Tibial artery (tissue), 4 donors: Measurements from ENCODE around the gene NTMT1.
"Not testable (repeated sequence)": the region's sequence is repeated elsewhere in the genome, so short reads cannot be mapped to it uniquely, and the experiment has no call there.

Source experiments
- DNase-seq, 2 donors: peaks; one replicate each; pipeline ENCODE4 v3.0.0-alpha.2; 2019
- H3K27ac ChIP-seq, 2 donors: fragments of 200-600 bp; sonication (generic) in 1 of 2; 1 replicate in 1 of 2; 2 replicates in 1 of 2; pipeline ENCODE4 v1.5.1; 2018 to 2019; ENCODE audit warnings: mild to moderate bottlenecking in 1 of 2
- H3K27me3 ChIP-seq, 2 donors: fragments of 200-600 bp; sonication (generic) in 1 of 2; one replicate each; pipeline versions ENCODE4 v1.5.1 to v1.6.0; 2016 to 2019
- H3K36me3 ChIP-seq, 3 donors: fragments of 200-600 bp; sonication (generic) in 2 of 3; one replicate each; pipeline ENCODE4 v1.5.1; 2016 to 2019; ENCODE audit warnings: mild to moderate bottlenecking in 2 of 3
- H3K4me1 ChIP-seq, 4 donors: fragments of 200-600 bp; sonication (generic) in 2 of 4; 1 replicate in 3 of 4; 2 replicates in 1 of 4; pipeline ENCODE4 v1.5.1; 2016 to 2019
- H3K4me3 ChIP-seq, 2 donors: fragments of 200-600 bp; sonication (generic) in 1 of 2; 1 replicate in 1 of 2; 2 replicates in 1 of 2; pipeline ENCODE4 v1.5.1; 2018 to 2019; ENCODE audit warnings: mild to moderate bottlenecking in 2 of 2
- H3K9me3 ChIP-seq, 3 donors: fragments of 200-600 bp; sonication (generic) in 1 of 3; one replicate each; pipeline ENCODE4 v1.5.1; 2016 to 2019
- CTCF ChIP-seq, 2 experiments: fragments of 200-600 bp in 1 of 2; fragments of 450-650 bp in 1 of 2; IDR thresholded peaks; one replicate each; pipeline ENCODE4 v1.5.1; 2017 to 2019; ENCODE audit warnings: antibody characterized with exemption in 2 of 2, mild to moderate bottlenecking in 1 of 2, moderate library complexity in 1 of 2
- intact Hi-C: fragments of 100-400 bp; cut with DNase I; formaldehyde crosslinking; loops from one replicate; pipeline ENCODE4 v1.15.0; 2023; ENCODE audit warnings: low total_unique reads

The NTMT1 gene

GRCh38 chr9:129586685-129587084 lies 39.3 kb upstream of the NTMT1 start:
- no peaks in the 10 kb centered on the region for H3K9me3 ChIP-seq
- no peaks in the 10 kb centered on the region for H3K27me3 ChIP-seq
- H3K27ac ChIP-seq, result no peak overlapping the region
- no peak for TF ChIP-seq CTCF (IDR thresholded peaks at IDR 0.05)
- intact Hi-C loops, result no loop called here
- H3K36me3 ChIP-seq, result no peaks in the 10 kb centered on the region
- H3K4me3 ChIP-seq, result no peak overlapping the region
- DNase-seq, result no peak
- H3K4me1 ChIP-seq, result peaks cover 0 to 4% (median 0%) of the 10 kb centered on the region in 4 donors

- Histone ChIP-seq H3K4me1 (peaks cover 0 to 4% (median 0%) of the 10 kb centered on the region in 4 donors), H3K4me3 (no peak overlapping the region), H3K9me3 (no peaks in the 10 kb centered on the region), H3K27ac (no peak overlapping the region), H3K27me3 (no peaks in the 10 kb centered on the region), H3K36me3 (no peaks in the 10 kb centered on the region)
- intact Hi-C loops, result no loop called here
- TF ChIP-seq CTCF (IDR thresholded peaks at IDR 0.05), result no peak
- DNase-seq, result no peak
Observed at GRCh38 chr9:129587487-129588262, 38.3 kb upstream of the NTMT1 start.

DNA sequence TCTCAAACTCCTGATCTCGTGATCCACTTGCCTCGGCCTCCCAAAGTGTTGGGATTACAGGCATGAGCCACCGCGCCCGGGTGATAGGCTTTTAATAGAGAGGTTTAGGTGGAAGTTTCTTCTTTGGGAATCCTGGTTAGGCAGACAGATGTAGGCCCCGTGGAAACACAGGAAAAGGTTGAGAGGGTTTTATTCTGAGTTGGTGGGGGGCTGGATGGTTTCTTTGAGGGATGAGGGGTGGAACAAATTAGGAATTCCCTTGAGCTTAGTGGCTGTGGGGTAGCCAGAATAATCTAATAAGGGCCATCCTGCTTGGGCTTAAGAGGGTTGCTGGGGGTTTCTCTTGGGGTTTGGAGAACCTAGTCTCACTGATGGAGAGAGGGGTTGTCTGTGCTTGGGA lies 35.5 kb upstream of the NTMT1 start:
- no peak overlapping the region for H3K27ac ChIP-seq
- no peaks in the 10 kb centered on the region for H3K9me3 ChIP-seq
- no peaks in the 10 kb centered on the region for H3K36me3 ChIP-seq
- no peaks in the 10 kb centered on the region for H3K4me1 ChIP-seq
- H3K27me3 ChIP-seq, result no peaks in the 10 kb centered on the region
- H3K4me3 ChIP-seq, result no peak overlapping the region
- intact Hi-C loops, result no loop called here
- TF ChIP-seq CTCF (IDR thresholded peaks at IDR 0.05), result no peak
- no peak for DNase-seq

DNA sequence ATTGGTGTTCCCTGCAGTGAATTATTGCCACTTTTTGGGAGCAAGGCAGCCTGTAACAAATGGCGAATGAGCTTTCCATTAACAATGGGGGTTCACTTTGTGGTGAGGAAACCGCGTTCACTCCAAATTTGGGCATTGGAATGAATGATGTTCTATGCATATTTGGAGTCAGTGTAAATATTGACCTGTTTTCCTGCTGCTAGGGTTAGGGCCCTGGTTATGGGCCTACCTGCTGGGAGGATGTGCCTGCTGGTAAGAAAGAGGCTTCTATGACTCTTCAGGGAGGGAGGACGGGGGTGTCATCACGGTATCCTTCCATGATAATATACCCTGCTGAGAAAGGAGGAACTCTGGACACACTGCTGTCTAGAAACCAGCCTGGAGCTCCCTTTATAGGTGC lies 34.0 kb upstream of the NTMT1 start:
- Histone ChIP-seq H3K4me3 (no peak overlapping the region), H3K27ac (no peak overlapping the region), H3K4me1 (peaks cover 0 to 8% (median 4%) of the 10 kb centered on the region in 4 donors), H3K9me3 (no peaks in the 10 kb centered on the region), H3K36me3 (no peaks in the 10 kb centered on the region), H3K27me3 (no peaks in the 10 kb centered on the region)
- DNase-seq, result no peak
- no peak for TF ChIP-seq CTCF (IDR thresholded peaks at IDR 0.05)
- intact Hi-C loops, result no loop called here

DNA sequence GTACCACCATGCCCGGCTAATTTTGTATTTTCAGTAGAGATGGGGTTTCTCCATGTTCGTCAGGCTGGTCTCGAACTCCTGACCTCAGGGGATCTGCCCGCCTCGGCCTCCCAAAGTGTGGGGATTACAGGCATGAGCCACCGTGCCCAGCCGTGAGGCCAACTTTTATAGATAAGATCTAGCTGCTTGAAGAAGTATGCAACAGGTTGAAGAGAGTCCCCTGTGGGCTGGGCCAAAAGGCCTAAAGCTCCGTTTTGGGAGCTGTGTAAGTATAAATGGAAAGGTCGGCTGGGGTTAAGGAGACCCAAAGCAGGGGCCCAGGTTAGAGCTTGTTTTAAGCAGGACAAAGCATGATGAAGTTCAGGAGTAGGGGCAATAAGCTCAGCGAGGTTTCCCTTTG lies 33.2 kb upstream of the NTMT1 start:
- intact Hi-C loops, DNase-seq, H3K4me3 ChIP-seq: not testable (repeated sequence)

GRCh38 chr9:129594632-129595031 lies 31.3 kb upstream of the NTMT1 start:
- H3K36me3 ChIP-seq, result no peaks in the 10 kb centered on the region
- H3K9me3 ChIP-seq, result no peaks in the 10 kb centered on the region
- no peak for DNase-seq
- intact Hi-C loops, result no loop called here
- H3K27me3 ChIP-seq, result no peaks in the 10 kb centered on the region
- H3K27ac ChIP-seq, result no peak overlapping the region
- no peak overlapping the region for H3K4me3 ChIP-seq
- H3K4me1 ChIP-seq, result peaks cover 0 to 24% (median 13%) of the 10 kb centered on the region in 4 donors
- no peak for TF ChIP-seq CTCF (IDR thresholded peaks at IDR 0.05)

More for the DNA sequence above, 33.2 kb upstream of the NTMT1 start:
- H3K36me3 ChIP-seq, H3K27ac ChIP-seq, H3K9me3 ChIP-seq, H3K27me3 ChIP-seq: not testable (repeated sequence)
- H3K4me1 ChIP-seq, result peaks cover 0 to 16% (median 10%) of the 10 kb centered on the region in 4 donors
